Osteocyte (in vitro differentiated cells): ENCODE data around the gene C6orf120. TPM values are rescaled to one million over a fixed set of nuclear protein-coding genes. Genes with fewer than 3 reads are reported as not detected.
A peak's percentile ranks its signal among the peaks of the same experiment; 100 is the strongest.

Experiments used
- DNase-seq: peaks from one replicate; pipeline ENCODE4 v3.0.0; 2021; ENCODE audit warnings: mixed read lengths; ENCODE audit not compliant: unreplicated experiment; ENCODE audit errors: extremely low spot score
- H3K27ac Mint-ChIP-seq: one replicate; pipeline ENCODE4 v1.8.0; 2021; ENCODE audit warnings: mild to moderate bottlenecking, mixed read lengths; ENCODE audit not compliant: unreplicated experiment
- H3K27me3 Mint-ChIP-seq: one replicate; pipeline ENCODE4 v1.8.0; 2021; ENCODE audit warnings: mixed read lengths; ENCODE audit not compliant: unreplicated experiment
- H3K36me3 Mint-ChIP-seq: one replicate; pipeline ENCODE4 v1.8.0; 2021; ENCODE audit warnings: mixed read lengths; ENCODE audit not compliant: unreplicated experiment
- H3K4me1 Mint-ChIP-seq: one replicate; pipeline ENCODE4 v1.8.0; 2021; ENCODE audit warnings: mixed read lengths; ENCODE audit not compliant: unreplicated experiment
- H3K4me3 Mint-ChIP-seq: one replicate; pipeline ENCODE4 v1.8.0; 2021; ENCODE audit warnings: mild to moderate bottlenecking, moderate library complexity, mixed read lengths; ENCODE audit not compliant: unreplicated experiment
- H3K9me3 Mint-ChIP-seq: one replicate; pipeline ENCODE4 v1.8.0; 2021; ENCODE audit warnings: mixed read lengths; ENCODE audit not compliant: unreplicated experiment
- long read RNA-seq: library from polyadenylated mRNA; unstranded; transcript quantifications from one replicate; pipeline ENCODE4 v2.0.0, GENCODE V29; 2021
- total RNA-seq: library from RNA; stranded (reverse); gene quantifications from 2 replicates; pipeline ENCODE4 v1.2.1, GENCODE V29; 2021
- TF ChIP-seq, protein P1 (sequence below): fragments of 200-600 bp; sonication (generic); IDR thresholded peaks from 2 replicates; pipeline ENCODE4 v1.5.0; 2021; ENCODE audit warnings: antibody characterized with exemption, mild to moderate bottlenecking, moderate library complexity

Gene C6orf120
- 32.3 and 33.1 TPM in 2 replicates for total RNA-seq
- long read RNA-seq, transcript C6orf120-201 (1 exons, 2,667 nt) = major isoform, 29 of 30 reads
- long read RNA-seq, partial matches to known transcripts = 0 of 30 reads
- long read RNA-seq, other reads (novel, unspliced or antisense) = 1 of 30 reads

DNA sequence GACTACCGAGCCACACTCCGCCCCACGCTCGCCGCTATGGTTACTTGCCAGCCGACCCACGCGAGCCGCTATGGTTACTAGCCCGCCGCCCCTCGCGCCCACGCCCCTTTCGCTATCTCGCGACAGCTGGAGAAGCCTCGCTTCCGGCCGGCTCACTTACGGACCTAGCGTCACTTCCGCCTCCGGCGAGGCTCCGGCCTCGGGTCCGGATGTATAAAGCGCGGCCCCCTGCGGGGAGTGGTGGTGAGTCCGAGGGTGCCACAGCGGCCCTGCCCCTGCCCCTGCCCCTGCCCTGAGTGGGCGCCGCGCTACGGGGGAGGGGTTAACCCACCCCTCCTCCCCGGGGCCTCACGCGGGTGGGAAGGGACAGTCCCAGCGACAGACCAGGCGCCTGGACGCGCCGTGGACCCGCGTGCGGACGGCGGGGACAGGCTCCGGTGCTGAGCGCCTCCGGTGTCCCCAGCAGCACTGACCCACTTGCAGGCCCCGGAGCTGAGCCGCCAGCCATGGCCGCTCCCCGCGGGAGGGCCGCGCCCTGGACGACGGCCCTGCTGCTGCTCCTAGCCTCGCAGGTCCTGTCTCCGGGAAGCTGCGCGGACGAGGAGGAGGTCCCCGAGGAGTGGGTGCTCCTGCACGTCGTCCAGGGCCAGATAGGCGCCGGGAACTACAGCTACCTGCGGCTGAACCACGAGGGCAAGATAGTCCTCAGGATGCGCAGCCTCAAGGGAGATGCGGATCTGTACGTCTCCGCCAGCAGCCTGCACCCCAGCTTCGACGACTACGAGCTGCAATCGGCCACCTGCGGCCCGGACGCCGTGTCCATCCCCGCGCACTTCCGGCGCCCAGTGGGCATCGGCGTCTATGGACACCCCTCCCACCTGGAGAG, at the start of gene C6orf120, which contains the start of gene WDR27:
Gene C6orf120, plus strand, starts transcription at position 173 of the 886 bp plus-strand sequence. Its CDS starts 334 bp downstream, at position 507.
Gene WDR27, minus strand, starts transcription at position 76 of the 886 bp plus-strand sequence. CDS start 13,024 bp downstream, outside the sequence.
- peak within 1 kb of the TSS; percentile 90 for H3K27ac Mint-ChIP-seq
- H3K4me3 Mint-ChIP-seq = peak within 1 kb of the TSS; percentile 88
- no peaks in the 10 kb centered on the region for H3K9me3 Mint-ChIP-seq
- DNase-seq = peak; percentile 98
- TF ChIP-seq, protein P1, sequence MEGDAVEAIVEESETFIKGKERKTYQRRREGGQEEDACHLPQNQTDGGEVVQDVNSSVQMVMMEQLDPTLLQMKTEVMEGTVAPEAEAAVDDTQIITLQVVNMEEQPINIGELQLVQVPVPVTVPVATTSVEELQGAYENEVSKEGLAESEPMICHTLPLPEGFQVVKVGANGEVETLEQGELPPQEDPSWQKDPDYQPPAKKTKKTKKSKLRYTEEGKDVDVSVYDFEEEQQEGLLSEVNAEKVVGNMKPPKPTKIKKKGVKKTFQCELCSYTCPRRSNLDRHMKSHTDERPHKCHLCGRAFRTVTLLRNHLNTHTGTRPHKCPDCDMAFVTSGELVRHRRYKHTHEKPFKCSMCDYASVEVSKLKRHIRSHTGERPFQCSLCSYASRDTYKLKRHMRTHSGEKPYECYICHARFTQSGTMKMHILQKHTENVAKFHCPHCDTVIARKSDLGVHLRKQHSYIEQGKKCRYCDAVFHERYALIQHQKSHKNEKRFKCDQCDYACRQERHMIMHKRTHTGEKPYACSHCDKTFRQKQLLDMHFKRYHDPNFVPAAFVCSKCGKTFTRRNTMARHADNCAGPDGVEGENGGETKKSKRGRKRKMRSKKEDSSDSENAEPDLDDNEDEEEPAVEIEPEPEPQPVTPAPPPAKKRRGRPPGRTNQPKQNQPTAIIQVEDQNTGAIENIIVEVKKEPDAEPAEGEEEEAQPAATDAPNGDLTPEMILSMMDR = no peak
- H3K27me3 Mint-ChIP-seq = no peaks in the 10 kb centered on the region
- H3K36me3 Mint-ChIP-seq = peaks cover 7% of the 10 kb centered on the region
- peaks cover 37% of the 10 kb centered on the region for H3K4me1 Mint-ChIP-seq

DNA sequence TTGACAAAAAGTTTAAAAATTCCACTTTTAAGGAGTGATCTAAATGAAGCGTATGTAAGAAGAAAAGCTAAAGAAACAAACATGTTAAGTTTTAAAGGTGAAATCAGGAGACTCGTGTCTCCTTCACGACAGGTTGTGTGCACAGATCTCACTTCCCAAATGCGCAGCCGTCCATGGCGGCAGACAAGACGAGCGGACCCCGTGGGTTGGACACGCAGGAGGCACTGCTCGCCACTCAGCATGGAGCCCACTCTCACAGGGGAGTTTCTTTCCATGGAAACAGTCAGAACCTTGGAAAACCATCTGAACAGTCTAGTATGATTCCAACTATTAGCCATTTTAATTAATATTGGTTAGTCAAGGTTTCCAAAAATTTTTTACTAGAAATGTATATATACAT, 49.0 kb upstream of the C6orf120 start:
- H3K4me1 Mint-ChIP-seq = peaks cover 7% of the 10 kb centered on the region
- no peak overlapping the region for H3K4me3 Mint-ChIP-seq
- peaks cover 5% of the 10 kb centered on the region for H3K36me3 Mint-ChIP-seq
- DNase-seq = peak; percentile 44
- no peak overlapping the region for H3K27ac Mint-ChIP-seq
- TF ChIP-seq, protein P1 = no peak
- H3K9me3 Mint-ChIP-seq = no peaks in the 10 kb centered on the region
- H3K27me3 Mint-ChIP-seq = no peaks in the 10 kb centered on the region

DNA sequence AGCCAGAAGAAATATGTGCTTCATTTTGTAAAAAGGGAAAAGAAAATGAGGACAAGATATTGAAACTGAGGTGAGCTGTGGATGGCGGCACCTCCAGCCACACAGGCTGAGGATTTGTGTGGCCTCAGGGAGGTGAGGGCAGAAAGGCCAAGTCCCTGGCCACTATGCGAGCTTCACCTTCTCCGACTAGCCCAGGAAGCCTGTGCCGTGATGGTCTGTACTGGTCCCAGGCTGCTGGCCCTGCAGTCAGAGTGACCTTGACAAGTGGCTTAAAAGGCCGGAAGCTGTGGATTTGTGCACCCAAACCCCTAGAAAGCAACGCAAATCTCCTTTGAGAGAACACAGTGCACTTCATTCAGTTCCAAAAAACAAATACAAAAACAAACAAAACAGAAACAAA, 48.2 kb upstream of the C6orf120 start:
- H3K36me3 Mint-ChIP-seq = peaks cover 5% of the 10 kb centered on the region
- peak; percentile 67 for DNase-seq
- no peak overlapping the region for H3K4me3 Mint-ChIP-seq
- no peaks in the 10 kb centered on the region for H3K9me3 Mint-ChIP-seq
- peaks cover 7% of the 10 kb centered on the region for H3K4me1 Mint-ChIP-seq
- H3K27ac Mint-ChIP-seq = no peak overlapping the region
- TF ChIP-seq, protein P1 = no peak
- no peaks in the 10 kb centered on the region for H3K27me3 Mint-ChIP-seq

DNA sequence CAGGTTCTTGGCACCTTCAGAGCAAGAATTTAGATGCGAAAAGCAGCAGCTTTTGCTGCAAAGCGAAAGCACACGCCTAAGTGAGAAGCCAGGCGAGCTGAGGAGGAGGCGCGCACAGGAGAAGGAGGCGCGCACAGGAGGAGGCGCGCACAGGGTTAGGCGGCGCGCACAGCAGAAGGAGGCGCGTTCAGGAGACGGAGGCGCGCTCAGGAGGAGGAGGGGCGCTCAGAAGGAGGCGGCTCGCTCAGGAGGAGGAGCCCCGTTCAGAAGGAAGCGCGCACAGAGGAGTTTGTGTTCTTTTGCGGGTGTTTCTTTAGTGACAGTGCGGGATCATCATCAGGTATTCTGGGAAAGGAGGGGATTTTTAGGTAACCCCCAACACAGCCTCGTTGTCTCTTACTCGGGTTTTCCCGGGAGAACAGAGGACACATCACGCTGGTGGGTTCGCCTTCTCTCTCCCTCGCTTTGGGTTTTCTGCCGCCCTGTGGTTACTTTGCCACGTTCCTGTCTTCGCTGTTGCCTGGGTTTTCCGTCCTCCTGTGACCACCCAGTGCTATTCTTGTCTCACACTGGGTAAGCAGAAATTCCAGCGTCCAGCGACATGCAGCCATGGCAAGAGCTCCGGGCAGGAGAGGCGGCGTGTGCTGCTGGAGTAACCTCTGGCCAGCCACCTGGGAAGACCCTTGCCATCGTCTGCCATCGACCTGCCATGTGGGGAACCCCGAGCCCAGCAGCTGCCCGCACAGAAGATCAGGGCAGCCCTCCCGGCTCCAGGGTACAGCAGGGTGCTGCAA, 47.1 kb upstream of the C6orf120 start:
- Mint-ChIP-seq H3K36me3 (peaks cover 11% of the 10 kb centered on the region), H3K4me1 (peaks cover 7% of the 10 kb centered on the region), H3K27ac (peak overlapping the region; percentile 79), H3K27me3 (no peaks in the 10 kb centered on the region), H3K9me3 (no peaks in the 10 kb centered on the region), H3K4me3 (peak overlapping the region; percentile 79)
- TF ChIP-seq, protein P1 = peak; percentile 52
- DNase-seq = peak; percentile 85
